Measurements from ENCODE around the gene TSACC.

Gene TSACC

DNA sequence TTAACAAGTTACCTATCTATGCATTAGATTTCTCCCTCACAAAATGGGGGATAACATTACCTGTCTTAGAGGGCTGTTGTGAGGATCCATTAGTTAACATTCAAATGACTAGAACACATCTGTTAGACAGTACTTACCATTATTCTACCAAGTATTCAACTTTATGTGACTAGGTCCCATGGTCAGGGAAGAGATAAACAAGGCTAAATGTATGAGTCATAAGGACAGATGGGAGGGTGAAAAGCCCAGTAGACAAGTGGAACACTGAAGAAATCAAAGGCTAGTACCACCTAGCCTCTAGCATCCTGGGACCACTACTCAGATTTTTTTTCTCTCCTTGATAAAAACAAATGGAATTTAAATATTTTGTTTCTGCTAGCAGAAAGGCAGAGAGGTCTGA is 30.2 kb upstream of the TSACC start:
- DNase-seq: no peak
- H3K9me3 ChIP-seq (ENCODE audit: insufficient read depth, low read length, severe bottlenecking): no peaks in the 10 kb centered on the region
- TF ChIP-seq, protein P1, sequence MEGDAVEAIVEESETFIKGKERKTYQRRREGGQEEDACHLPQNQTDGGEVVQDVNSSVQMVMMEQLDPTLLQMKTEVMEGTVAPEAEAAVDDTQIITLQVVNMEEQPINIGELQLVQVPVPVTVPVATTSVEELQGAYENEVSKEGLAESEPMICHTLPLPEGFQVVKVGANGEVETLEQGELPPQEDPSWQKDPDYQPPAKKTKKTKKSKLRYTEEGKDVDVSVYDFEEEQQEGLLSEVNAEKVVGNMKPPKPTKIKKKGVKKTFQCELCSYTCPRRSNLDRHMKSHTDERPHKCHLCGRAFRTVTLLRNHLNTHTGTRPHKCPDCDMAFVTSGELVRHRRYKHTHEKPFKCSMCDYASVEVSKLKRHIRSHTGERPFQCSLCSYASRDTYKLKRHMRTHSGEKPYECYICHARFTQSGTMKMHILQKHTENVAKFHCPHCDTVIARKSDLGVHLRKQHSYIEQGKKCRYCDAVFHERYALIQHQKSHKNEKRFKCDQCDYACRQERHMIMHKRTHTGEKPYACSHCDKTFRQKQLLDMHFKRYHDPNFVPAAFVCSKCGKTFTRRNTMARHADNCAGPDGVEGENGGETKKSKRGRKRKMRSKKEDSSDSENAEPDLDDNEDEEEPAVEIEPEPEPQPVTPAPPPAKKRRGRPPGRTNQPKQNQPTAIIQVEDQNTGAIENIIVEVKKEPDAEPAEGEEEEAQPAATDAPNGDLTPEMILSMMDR (IDR thresholded peaks at IDR 0.05; ENCODE audit: borderline replicate concordance, extremely low read depth, low read length, poor library complexity, severe bottlenecking): no peak
- no peak for TF ChIP-seq EZH2 (IDR thresholded peaks at IDR 0.05; ENCODE audit: borderline replicate concordance, low read depth, low read length, severe bottlenecking)
- no peak overlapping the region for H2AFZ ChIP-seq (ENCODE audit: low read depth, low read length)
- H4K20me1 ChIP-seq (ENCODE audit: insufficient read depth, low read length): no peaks in the 10 kb centered on the region
- no peaks in the 10 kb centered on the region for H3K27me3 ChIP-seq (ENCODE audit: insufficient read depth, low read length, poor library complexity)
- ATAC-seq (ENCODE audit: insufficient read depth, low read depth): no peak
- H3K9ac ChIP-seq (ENCODE audit: low read depth, low read length): no peak overlapping the region
- H3K27ac ChIP-seq (ENCODE audit: low read length): no peak overlapping the region
- H3K79me2 ChIP-seq (ENCODE audit: insufficient read depth, low read length): no peaks in the 10 kb centered on the region
- H3K4me2 ChIP-seq (ENCODE audit: insufficient read depth, low read length): no peak overlapping the region
- H3K4me3 ChIP-seq (ENCODE audit: low read depth in 1 of 2, low read length in 2 of 2): no peak overlapping the region
- H3K36me3 ChIP-seq (ENCODE audit: insufficient read depth, low read length): peaks cover 72% of the 10 kb centered on the region
- H3K4me1 ChIP-seq (ENCODE audit: insufficient read depth, low read length): no peaks in the 10 kb centered on the region

DNA sequence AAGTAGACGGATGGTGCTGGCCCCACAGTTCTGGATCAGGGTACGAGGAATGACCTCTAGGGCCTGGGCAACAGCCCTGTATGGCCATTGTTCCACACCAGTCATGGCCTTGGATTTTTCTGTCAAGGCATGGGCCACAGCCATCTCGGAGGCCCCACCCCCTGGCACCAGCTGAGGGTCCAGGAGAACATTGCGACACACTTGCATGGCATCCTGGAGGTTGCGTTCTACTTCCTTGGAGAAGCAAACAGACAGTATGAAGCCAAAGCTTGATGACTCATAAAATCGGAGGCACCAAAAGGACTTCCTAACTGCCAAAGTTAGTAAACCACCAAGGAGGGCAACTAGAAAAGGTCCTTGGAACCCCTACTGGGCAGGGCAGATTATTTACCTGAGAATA is 27.4 kb upstream of the TSACC start:
- H3K79me2 ChIP-seq (ENCODE audit: insufficient read depth, low read length): no peaks in the 10 kb centered on the region; the same call in 1 of the 2 replicates
- no peak overlapping the region for H3K4me3 ChIP-seq (ENCODE audit: low read depth in 1 of 2, low read length in 2 of 2)
- TF ChIP-seq, protein P1 (IDR thresholded peaks at IDR 0.05; ENCODE audit: borderline replicate concordance, extremely low read depth, low read length, poor library complexity, severe bottlenecking): no peak
- TF ChIP-seq EZH2 (IDR thresholded peaks at IDR 0.05; ENCODE audit: borderline replicate concordance, low read depth, low read length, severe bottlenecking): no peak
- no peaks in the 10 kb centered on the region for H3K9me3 ChIP-seq (ENCODE audit: insufficient read depth, low read length, severe bottlenecking)
- H4K20me1 ChIP-seq (ENCODE audit: insufficient read depth, low read length): no peaks in the 10 kb centered on the region
- H3K9ac ChIP-seq (ENCODE audit: low read depth, low read length): no peak overlapping the region
- H2AFZ ChIP-seq (ENCODE audit: low read depth, low read length): no peak overlapping the region
- DNase-seq (no peak), ATAC-seq (ENCODE audit: insufficient read depth, low read depth) (no peak)
- H3K27me3 ChIP-seq (ENCODE audit: insufficient read depth, low read length, poor library complexity): no peaks in the 10 kb centered on the region
- H3K4me1 ChIP-seq (ENCODE audit: insufficient read depth, low read length): no peaks in the 10 kb centered on the region
- H3K36me3 ChIP-seq (ENCODE audit: insufficient read depth, low read length): peaks cover 87% of the 10 kb centered on the region
- H3K4me2 ChIP-seq (ENCODE audit: insufficient read depth, low read length): no peak overlapping the region
- H3K27ac ChIP-seq (ENCODE audit: low read length): no peak overlapping the region

DNA sequence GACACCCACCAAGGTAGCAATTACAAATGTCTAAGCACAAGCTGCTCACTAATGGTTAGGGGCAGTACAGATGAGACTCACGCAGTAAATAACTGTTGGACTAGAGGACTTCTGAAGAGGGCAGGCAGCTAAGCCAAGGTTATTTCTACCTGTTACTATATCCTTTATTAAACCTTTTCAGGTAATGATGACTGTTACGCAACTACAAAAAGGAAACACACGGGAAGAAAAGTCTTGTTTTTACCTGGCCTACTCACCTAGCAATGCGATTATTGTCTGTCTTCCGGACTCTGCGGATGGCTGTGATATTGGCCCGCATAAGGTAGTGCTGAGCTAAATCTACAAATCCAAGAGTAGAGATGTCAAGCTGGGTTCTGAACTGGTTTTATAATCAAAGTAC is 21.4 kb upstream of the TSACC start:
- DNase-seq (no peak), ATAC-seq (ENCODE audit: insufficient read depth, low read depth) (no peak)
- TF ChIP-seq, protein P1 (IDR thresholded peaks at IDR 0.05; ENCODE audit: borderline replicate concordance, extremely low read depth, low read length, poor library complexity, severe bottlenecking): no peak
- Histone ChIP-seq H3K4me2 (ENCODE audit: insufficient read depth, low read length) (no peak overlapping the region), H3K27me3 (ENCODE audit: insufficient read depth, low read length, poor library complexity) (no peaks in the 10 kb centered on the region), H3K9me3 (ENCODE audit: insufficient read depth, low read length, severe bottlenecking) (no peaks in the 10 kb centered on the region), H3K27ac (ENCODE audit: low read length) (no peak overlapping the region), H3K79me2 (ENCODE audit: insufficient read depth, low read length) (peaks cover 3% of the 10 kb centered on the region; the same call in 1 of the 2 replicates), H3K9ac (ENCODE audit: low read depth, low read length) (no peak overlapping the region), H2AFZ (ENCODE audit: low read depth, low read length) (no peak overlapping the region), H3K36me3 (ENCODE audit: insufficient read depth, low read length) (peaks cover 97% of the 10 kb centered on the region), H3K4me1 (ENCODE audit: insufficient read depth, low read length) (no peaks in the 10 kb centered on the region), H3K4me3 (ENCODE audit: low read depth in 1 of 2, low read length in 2 of 2) (no peak overlapping the region), H4K20me1 (ENCODE audit: insufficient read depth, low read length) (peaks cover 8% of the 10 kb centered on the region; the same call in 1 of the 2 replicates)

DNA sequence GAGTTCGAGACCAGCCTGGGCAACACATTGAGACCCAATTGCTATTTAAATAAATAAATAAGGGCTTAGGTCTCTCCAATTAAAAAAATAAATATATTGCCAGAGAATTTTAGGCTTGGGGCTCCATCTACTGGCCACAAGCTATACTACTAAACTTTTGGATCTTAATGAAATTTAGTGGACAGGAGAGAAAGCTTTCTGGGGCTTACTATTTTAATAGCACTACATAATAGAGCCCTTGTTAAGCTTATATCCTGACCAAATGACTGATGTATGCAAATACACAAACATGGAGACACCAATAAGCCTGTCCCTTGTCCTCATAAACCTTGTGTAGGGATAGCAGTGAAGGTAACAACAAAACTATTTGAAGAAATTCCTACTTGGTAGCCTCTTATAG is 18.7 kb upstream of the TSACC start:
- DNase-seq: no peak
- H3K36me3 ChIP-seq (ENCODE audit: insufficient read depth, low read length): peaks cover 92% of the 10 kb centered on the region

More for the DNA sequence above, 18.7 kb upstream of the TSACC start:
- TF ChIP-seq, protein P1 (IDR thresholded peaks at IDR 0.05; ENCODE audit: borderline replicate concordance, extremely low read depth, low read length, poor library complexity, severe bottlenecking): peak; percentile 61
- no peak for TF ChIP-seq EZH2 (IDR thresholded peaks at IDR 0.05; ENCODE audit: borderline replicate concordance, low read depth, low read length, severe bottlenecking)
- H3K9ac ChIP-seq (ENCODE audit: low read depth, low read length): no peak overlapping the region
- H3K4me2 ChIP-seq (ENCODE audit: insufficient read depth, low read length): no peak overlapping the region
- no peaks in the 10 kb centered on the region for H3K27me3 ChIP-seq (ENCODE audit: insufficient read depth, low read length, poor library complexity)
- H3K9me3 ChIP-seq (ENCODE audit: insufficient read depth, low read length, severe bottlenecking): no peaks in the 10 kb centered on the region
- H3K4me3 ChIP-seq (ENCODE audit: low read depth in 1 of 2, low read length in 2 of 2): no peak overlapping the region
- no peak overlapping the region for H2AFZ ChIP-seq (ENCODE audit: low read depth, low read length)
- no peak for ATAC-seq (ENCODE audit: insufficient read depth, low read depth)
- H4K20me1 ChIP-seq (ENCODE audit: insufficient read depth, low read length): peaks cover 13% of the 10 kb centered on the region; the same call in 1 of the 2 replicates
- H3K79me2 ChIP-seq (ENCODE audit: insufficient read depth, low read length): peaks cover 4% of the 10 kb centered on the region
- H3K4me1 ChIP-seq (ENCODE audit: insufficient read depth, low read length): no peaks in the 10 kb centered on the region
- no peak overlapping the region for H3K27ac ChIP-seq (ENCODE audit: low read length)

Data from DND-41 (cell line).